K562 (cell line): ENCODE data around the gene TFE3. TPM values are rescaled to one million over a fixed set of nuclear protein-coding genes. Genes with fewer than 3 reads are reported as not detected.
A peak's percentile ranks its signal among the peaks of the same experiment; 100 is the strongest.

Experiments used
- BRCA1 ChIP-seq, 2 experiments: fragments of 450-650 bp in 1 of 2; sonication (generic) in 1 of 2; formaldehyde crosslinking in 1 of 2; IDR thresholded peaks; 2 replicates each; pipeline versions ENCODE4 v1.5.0 to v1.6.1; 2017 to 2020; ENCODE audit warnings: mild to moderate bottlenecking in 1 of 2, missing genetic modification reagents in 1 of 2
- COPS2 ChIP-seq: fragments of 450-650 bp; conservative IDR thresholded peaks from 2 replicates; pipeline ENCODE4 v1.6.1; 2016; ENCODE audit warnings: mild to moderate bottlenecking, moderate library complexity
- CSDE1 ChIP-seq, 2 experiments: fragments of 450-650 bp; IDR thresholded peaks; 2 replicates each; pipeline ENCODE4 v1.6.1; 2016; ENCODE audit warnings: mild to moderate bottlenecking in 1 of 2
- CTBP1 ChIP-seq: fragments of 450-650 bp; IDR thresholded peaks from 2 replicates; pipeline ENCODE4 v1.6.1; 2016; ENCODE audit warnings: borderline replicate concordance
- ELF4 ChIP-seq: fragments of 450-650 bp; formaldehyde crosslinking; IDR thresholded peaks from 2 replicates; pipeline ENCODE4 v1.4.0; 2022; ENCODE audit warnings: missing genetic modification characterization
- FOXJ2 ChIP-seq: fragments of 200-800 bp; sonication (Bioruptor generic); IDR thresholded peaks from 2 replicates; pipeline ENCODE4 v1.6.1; 2016; ENCODE audit warnings: missing genetic modification characterization, missing compliant biosample characterization
- FOXJ3 ChIP-seq: sonication (generic); formaldehyde crosslinking; IDR thresholded peaks from 2 replicates; pipeline ENCODE4 v1.4.0; 2020; ENCODE audit warnings: mild to moderate bottlenecking, missing genetic modification reagents
- HDAC2 ChIP-seq: fragments of 450-650 bp; IDR thresholded peaks from 2 replicates; pipeline ENCODE4 v1.6.1; 2016; ENCODE audit warnings: mild to moderate bottlenecking
- KLF6 ChIP-seq: fragments of 250-450 bp; sonication (Bioruptor Pico); IDR thresholded peaks from 2 replicates; pipeline ENCODE4 v1.4.0; 2020; ENCODE audit warnings: mild to moderate bottlenecking, moderate library complexity, borderline replicate concordance
- LCOR ChIP-seq: sonication (generic); formaldehyde crosslinking; IDR thresholded peaks from 2 replicates; pipeline ENCODE4 v1.8.0; 2022; ENCODE audit warnings: mild to moderate bottlenecking, missing genetic modification reagents
- MIER1 ChIP-seq: fragments of 450-650 bp; IDR thresholded peaks from 2 replicates; pipeline ENCODE4 v1.6.1; 2016; ENCODE audit warnings: antibody characterized with exemption, mild to moderate bottlenecking, low read depth
- NCOA6 ChIP-seq: fragments of 450-650 bp; IDR thresholded peaks from 2 replicates; pipeline ENCODE4 v1.6.1; 2017; ENCODE audit warnings: mild to moderate bottlenecking
- RBFOX2 ChIP-seq: fragments of 200-400 bp; formaldehyde crosslinking; IDR thresholded peaks from 2 replicates; pipeline ENCODE4 v1.6.1; 2017; ENCODE audit warnings: low read depth, mild to moderate bottlenecking, low read length, moderate library complexity
- RCOR1 ChIP-seq, 2 experiments: IDR thresholded peaks; 2 replicates each; pipeline ENCODE4 v1.6.1; 2012; ENCODE audit warnings: low read depth in 2 of 2, low read length in 2 of 2, borderline replicate concordance in 1 of 2, improper control_type of control experiment in 1 of 2
- TAL1 ChIP-seq: fragments of 450-650 bp; IDR thresholded peaks from 2 replicates; pipeline ENCODE4 v1.6.1; 2016; ENCODE audit warnings: mild to moderate bottlenecking
- TCF7 ChIP-seq: sonication (generic); IDR thresholded peaks from 2 replicates; pipeline ENCODE4 v1.6.1; 2016; ENCODE audit warnings: antibody characterized with exemption, borderline replicate concordance
- ZNF324 ChIP-seq: fragments of 250-450 bp; sonication (Bioruptor Pico); IDR thresholded peaks from 2 replicates; pipeline ENCODE4 v1.4.0; 2020; ENCODE audit warnings: mild to moderate bottlenecking
- ZNF75A ChIP-seq: fragments of 450-650 bp; formaldehyde crosslinking; IDR thresholded peaks from 2 replicates; pipeline ENCODE4 v1.4.0; 2020; ENCODE audit warnings: mild to moderate bottlenecking
- polyA plus RNA-seq, 8 experiments: library from polyadenylated mRNA; depleted of rRNA in 4 of 8; stranded (reverse) in 5 of 8; unstranded in 3 of 8; fragments of >200 nt; fragmentation: Nextera tagmentation in 2 of 8; fragmentation: Illumina TruSeq in 1 of 8; extraction: Ambion mirVana in 2 of 8; extraction: Trizol in 1 of 8; gene quantifications; 2 replicates each; pipeline versions ENCODE4 v1.2.1 to v1.2.3, GENCODE V29; 2011 to 2014; ENCODE audit warnings: inconsistent platforms in 1 of 8, missing spikeins in 1 of 8
- total RNA-seq, 7 experiments: library from RNA; depleted of rRNA in 6 of 7; stranded (reverse); fragments of >200 nt in 6 of 7; fragmentation: Illumina TruSeq in 2 of 7; extraction: Trizol in 2 of 7; gene quantifications; 2 replicates each; pipeline versions ENCODE4 v1.2.1 to v1.2.3, GENCODE V29; 2011 to 2021; ENCODE audit warnings: low replicate concordance in 1 of 7
- TF ChIP-seq, protein P1 (sequence below): fragments of 450-650 bp; IDR thresholded peaks from 2 replicates; pipeline ENCODE4 v1.6.1; 2016; ENCODE audit warnings: low read depth
- TF ChIP-seq, protein P2 (sequence below): fragments of 450-650 bp; formaldehyde crosslinking; conservative IDR thresholded peaks from 2 replicates; pipeline ENCODE4 v1.4.0; 2022; ENCODE audit warnings: mild to moderate bottlenecking, missing genetic modification characterization

Gene TFE3
- total and polyA plus RNA-seq, 9 of the 15 experiments (the other 6 are each of a cell fraction or from before 2014, with no cell fraction given), result 1.9 to 20.3 (median 11.9) TPM

DNA sequence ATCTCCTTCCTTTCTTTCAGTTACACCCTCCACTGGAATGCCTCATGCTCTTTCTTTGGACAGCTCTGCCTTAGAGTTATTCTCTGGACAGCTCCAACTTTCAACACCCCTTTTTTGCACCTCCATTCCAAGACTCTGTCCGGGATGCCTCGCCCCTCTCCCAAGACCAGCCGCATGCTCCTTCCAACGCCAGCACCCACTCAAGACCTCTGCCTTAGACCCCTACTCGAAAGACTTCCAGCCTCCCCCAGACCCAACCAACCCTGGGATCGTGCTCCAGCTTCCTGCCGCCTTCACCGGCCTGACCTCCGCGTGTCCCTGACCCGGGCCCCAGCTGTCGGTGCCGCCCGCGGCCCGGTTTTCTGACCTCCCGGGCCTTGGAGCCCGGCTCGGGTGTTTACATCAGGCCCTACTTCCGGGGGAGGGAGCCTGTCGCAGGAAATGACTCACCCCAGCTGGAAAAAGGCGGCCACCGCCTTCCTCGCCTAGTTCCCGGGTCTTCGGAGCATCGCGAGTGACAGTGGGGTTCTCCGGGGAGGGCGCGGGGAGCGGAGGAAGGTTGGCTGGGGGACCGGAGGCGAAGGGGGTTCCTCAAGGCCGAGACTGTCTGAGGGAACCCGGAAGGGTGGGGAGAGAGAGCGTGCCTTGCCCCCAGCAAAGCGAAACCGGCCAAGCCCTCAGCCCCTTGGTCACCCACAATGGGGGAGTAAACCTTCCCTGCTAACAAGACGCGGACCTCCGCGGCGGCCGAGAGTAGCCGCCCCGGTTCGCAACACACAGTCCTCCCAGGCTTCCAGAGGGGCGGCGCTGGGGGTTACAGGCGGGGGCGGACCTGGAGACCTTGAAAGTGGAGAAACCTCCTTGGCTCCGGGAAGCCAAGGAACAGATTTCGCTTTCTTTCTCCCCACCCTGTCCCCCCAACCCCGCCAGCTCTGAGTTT, 36.6 kb upstream of the TFE3 start, which contains the start of gene WDR45 (continued):
- TF ChIP-seq LCOR (CRISPR knock-in tag) (no peak), MIER1 (peak; percentile 49; the same call in 1 of the 2 replicates), COPS2 (no peak), FOXJ3 (CRISPR knock-in tag) (no peak), RCOR1 (IDR thresholded peaks at IDR 0.05; ENCODE audit: borderline replicate concordance in 1 of 2, low read depth in 2 of 2, low read length in 2 of 2) (peak in 1 of 2 experiments; percentile 48; a peak in 1 of 4 replicates), ZNF75A (CRISPR knock-in tag) (no peak), FOXJ2 (tag) (peak; percentile 19; the same call in 1 of the 2 replicates), HDAC2 (peak; percentile 49; the same call in 1 of the 2 replicates), BRCA1 (IDR thresholded peaks at IDR 0.05) (no peak), BRCA1 (CRISPR knock-in tag; IDR thresholded peaks at IDR 0.05) (no peak), CSDE1 (IDR thresholded peaks at IDR 0.05) (peak in 1 of 2 experiments; percentile 61; a peak in 2 of 4 replicates), ELF4 (CRISPR knock-in tag) (0 out of 2 replicates have a peak, but pooled peaks have one; percentile 6), CTBP1 (peak; percentile 40; the same call in 1 of the 2 replicates), RBFOX2 (peak; percentile 94), ZNF324 (CRISPR knock-in tag) (no peak), NCOA6 (no peak), KLF6 (CRISPR knock-in tag) (no peak), TAL1 (no peak), TCF7 (no peak)
- TF ChIP-seq, protein P1, sequence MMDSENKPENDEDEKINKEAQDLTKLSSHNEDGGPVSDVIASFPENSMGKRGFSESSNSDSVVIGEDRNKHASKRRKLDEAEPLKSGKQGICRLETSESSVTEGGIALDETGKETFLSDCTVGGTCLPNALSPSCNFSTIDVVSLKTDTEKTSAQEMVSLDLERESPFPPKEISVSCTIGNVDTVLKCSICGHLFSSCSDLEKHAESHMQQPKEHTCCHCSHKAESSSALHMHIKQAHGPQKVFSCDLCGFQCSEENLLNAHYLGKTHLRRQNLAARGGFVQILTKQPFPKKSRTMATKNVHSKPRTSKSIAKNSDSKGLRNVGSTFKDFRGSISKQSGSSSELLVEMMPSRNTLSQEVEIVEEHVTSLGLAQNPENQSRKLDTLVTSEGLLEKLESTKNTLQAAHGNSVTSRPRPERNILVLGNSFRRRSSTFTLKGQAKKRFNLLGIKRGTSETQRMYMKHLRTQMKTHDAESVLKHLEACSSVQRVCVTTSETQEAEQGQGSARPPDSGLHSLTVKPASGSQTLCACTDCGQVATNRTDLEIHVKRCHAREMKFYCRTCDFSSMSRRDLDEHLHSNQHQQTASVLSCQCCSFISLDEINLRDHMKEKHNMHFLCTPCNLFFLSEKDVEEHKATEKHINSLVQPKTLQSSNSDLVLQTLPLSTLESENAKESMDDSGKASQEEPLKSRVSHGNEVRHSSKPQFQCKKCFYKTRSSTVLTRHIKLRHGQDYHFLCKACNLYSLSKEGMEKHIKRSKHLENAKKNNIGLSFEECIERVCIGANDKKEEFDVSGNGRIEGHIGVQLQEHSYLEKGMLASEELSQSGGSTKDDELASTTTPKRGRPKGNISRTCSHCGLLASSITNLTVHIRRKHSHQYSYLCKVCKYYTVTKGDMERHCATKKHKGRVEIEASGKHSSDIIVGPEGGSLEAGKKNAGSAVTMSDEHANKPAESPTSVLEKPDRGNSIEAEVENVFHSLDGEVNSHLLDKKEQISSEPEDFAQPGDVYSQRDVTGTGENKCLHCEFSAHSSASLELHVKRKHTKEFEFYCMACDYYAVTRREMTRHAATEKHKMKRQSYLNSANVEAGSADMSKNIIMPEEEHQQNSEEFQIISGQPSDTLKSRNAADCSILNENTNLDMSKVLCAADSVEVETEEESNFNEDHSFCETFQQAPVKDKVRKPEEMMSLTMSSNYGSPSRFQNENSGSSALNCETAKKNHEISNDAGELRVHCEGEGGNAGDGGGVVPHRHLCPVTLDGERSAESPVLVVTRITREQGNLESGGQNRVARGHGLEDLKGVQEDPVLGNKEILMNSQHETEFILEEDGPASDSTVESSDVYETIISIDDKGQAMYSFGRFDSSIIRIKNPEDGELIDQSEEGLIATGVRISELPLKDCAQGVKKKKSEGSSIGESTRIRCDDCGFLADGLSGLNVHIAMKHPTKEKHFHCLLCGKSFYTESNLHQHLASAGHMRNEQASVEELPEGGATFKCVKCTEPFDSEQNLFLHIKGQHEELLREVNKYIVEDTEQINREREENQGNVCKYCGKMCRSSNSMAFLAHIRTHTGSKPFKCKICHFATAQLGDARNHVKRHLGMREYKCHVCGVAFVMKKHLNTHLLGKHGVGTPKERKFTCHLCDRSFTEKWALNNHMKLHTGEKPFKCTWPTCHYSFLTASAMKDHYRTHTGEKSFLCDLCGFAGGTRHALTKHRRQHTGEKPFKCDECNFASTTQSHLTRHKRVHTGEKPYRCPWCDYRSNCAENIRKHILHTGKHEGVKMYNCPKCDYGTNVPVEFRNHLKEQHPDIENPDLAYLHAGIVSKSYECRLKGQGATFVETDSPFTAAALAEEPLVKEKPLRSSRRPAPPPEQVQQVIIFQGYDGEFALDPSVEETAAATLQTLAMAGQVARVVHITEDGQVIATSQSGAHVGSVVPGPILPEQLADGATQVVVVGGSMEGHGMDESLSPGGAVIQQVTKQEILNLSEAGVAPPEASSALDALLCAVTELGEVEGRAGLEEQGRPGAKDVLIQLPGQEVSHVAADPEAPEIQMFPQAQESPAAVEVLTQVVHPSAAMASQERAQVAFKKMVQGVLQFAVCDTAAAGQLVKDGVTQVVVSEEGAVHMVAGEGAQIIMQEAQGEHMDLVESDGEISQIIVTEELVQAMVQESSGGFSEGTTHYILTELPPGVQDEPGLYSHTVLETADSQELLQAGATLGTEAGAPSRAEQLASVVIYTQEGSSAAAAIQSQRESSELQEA, result no peak
- TF ChIP-seq, protein P2, sequence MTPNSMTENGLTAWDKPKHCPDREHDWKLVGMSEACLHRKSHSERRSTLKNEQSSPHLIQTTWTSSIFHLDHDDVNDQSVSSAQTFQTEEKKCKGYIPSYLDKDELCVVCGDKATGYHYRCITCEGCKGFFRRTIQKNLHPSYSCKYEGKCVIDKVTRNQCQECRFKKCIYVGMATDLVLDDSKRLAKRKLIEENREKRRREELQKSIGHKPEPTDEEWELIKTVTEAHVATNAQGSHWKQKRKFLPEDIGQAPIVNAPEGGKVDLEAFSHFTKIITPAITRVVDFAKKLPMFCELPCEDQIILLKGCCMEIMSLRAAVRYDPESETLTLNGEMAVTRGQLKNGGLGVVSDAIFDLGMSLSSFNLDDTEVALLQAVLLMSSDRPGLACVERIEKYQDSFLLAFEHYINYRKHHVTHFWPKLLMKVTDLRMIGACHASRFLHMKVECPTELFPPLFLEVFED (CRISPR knock-in tag), result no peak
